Thyroid gland (tissue), 4 donors: ENCODE data around the gene SLC51A. TPM values are rescaled to one million over a fixed set of nuclear protein-coding genes. Genes with fewer than 3 reads are reported as not detected.

Source experiments
- DNase-seq, 2 donors: peaks; one replicate each; pipeline ENCODE4 v3.0.0-alpha.2; 2019
- H3K27ac ChIP-seq, 3 donors: fragments of 200-600 bp; sonication (generic); 1 replicate in 2 of 3; 2 replicates in 1 of 3; pipeline ENCODE4 v1.5.1; 2016 to 2019; ENCODE audit warnings: mild to moderate bottlenecking in 1 of 3, moderate library complexity in 1 of 3
- H3K27me3 ChIP-seq: fragments of 200-600 bp; sonication (generic); one replicate; pipeline ENCODE4 v1.5.1; 2019
- H3K36me3 ChIP-seq, 2 donors: fragments of 200-600 bp; sonication (generic); one replicate each; pipeline ENCODE4 v1.5.1; 2016 to 2019
- H3K4me1 ChIP-seq, 2 donors: fragments of 200-600 bp; sonication (generic); one replicate each; pipeline ENCODE4 v1.5.1; 2017 to 2019
- H3K4me3 ChIP-seq, 3 donors: fragments of 200-600 bp; sonication (generic); replicated peaks in 1 of 3; 1 replicate in 2 of 3; 2 replicates in 1 of 3; pipeline ENCODE4 v1.5.1; 2016; ENCODE audit warnings: mild to moderate bottlenecking in 1 of 3
- H3K9me3 ChIP-seq: fragments of 200-600 bp; sonication (generic); one replicate; pipeline ENCODE4 v1.5.1; 2017
- POLR2A ChIP-seq, 2 donors: fragments of 450-650 bp; IDR thresholded peaks; one replicate each; pipeline ENCODE4 v1.6.1; 2017; ENCODE audit warnings: antibody characterized with exemption in 2 of 2, mild to moderate bottlenecking in 2 of 2, moderate library complexity in 1 of 2
- WGBS, 2 donors: methylation state at CpG; one replicate each; pipeline ENCODE4 v1.1.5; 2017; 5-methylcytosine and 5-hydroxymethylcytosine counted together
- intact Hi-C: fragments of 100-400 bp; cut with DNase I; formaldehyde crosslinking; loops from one replicate; pipeline ENCODE4 v1.15.1; 2023
- total RNA-seq, 4 donors: library from RNA; depleted of rRNA; stranded (reverse); fragments of >200 nt; gene quantifications; one replicate each; pipeline ENCODE4 v1.2.3, GENCODE V29; 2016
- TF ChIP-seq, protein P1 (sequence below), 6 experiments: fragments of 200-600 bp in 3 of 6; fragments of 450-650 bp in 3 of 6; sonication (generic) in 3 of 6; IDR thresholded peaks; one replicate each; pipeline ENCODE4 v1.5.1; 2016 to 2019; ENCODE audit warnings: antibody characterized with exemption in 6 of 6, mild to moderate bottlenecking in 2 of 6, inconsistent platforms in 1 of 6, moderate library complexity in 1 of 6

The SLC51A gene
- total RNA-seq, 4 donors from 2014 or later, result 0.56 to 0.63 TPM; not detected in 2

DNA sequence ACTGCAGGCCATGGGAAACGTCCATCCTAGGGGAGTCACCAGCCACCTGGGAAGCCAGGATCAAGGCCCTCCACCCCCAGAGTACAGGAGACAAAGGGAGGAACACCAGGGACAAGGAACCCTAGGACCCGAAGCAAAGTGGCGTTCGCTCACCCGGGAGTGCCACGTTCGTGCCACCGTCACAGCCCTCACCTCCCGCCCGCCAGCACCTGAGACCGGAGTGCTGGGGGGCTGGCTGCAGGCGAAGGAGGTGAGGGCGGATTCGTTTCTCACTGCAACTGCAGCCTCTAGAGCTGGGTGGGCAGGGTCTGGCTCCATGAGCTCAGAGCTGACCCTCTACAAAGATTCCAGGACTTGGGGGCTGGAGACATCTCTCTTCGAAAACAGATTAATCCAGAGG lies 31.5 kb upstream of the SLC51A start:
- DNase-seq, result no peak
- H3K9me3 ChIP-seq, result no peaks in the 10 kb centered on the region
- no peaks in the 10 kb centered on the region for H3K4me1 ChIP-seq
- H3K27ac ChIP-seq, result no peak overlapping the region
- no peak overlapping the region for H3K4me3 ChIP-seq
- 95 to 99% methylated on average over 12 to 15 of the region's 15 CpGs for WGBS, 2 donors
- H3K36me3 ChIP-seq, result no peaks in the 10 kb centered on the region
- no peaks in the 10 kb centered on the region for H3K27me3 ChIP-seq
- intact Hi-C loops, result no loop called here
- TF ChIP-seq POLR2A (IDR thresholded peaks at IDR 0.05), result no peak
- TF ChIP-seq, protein P1, sequence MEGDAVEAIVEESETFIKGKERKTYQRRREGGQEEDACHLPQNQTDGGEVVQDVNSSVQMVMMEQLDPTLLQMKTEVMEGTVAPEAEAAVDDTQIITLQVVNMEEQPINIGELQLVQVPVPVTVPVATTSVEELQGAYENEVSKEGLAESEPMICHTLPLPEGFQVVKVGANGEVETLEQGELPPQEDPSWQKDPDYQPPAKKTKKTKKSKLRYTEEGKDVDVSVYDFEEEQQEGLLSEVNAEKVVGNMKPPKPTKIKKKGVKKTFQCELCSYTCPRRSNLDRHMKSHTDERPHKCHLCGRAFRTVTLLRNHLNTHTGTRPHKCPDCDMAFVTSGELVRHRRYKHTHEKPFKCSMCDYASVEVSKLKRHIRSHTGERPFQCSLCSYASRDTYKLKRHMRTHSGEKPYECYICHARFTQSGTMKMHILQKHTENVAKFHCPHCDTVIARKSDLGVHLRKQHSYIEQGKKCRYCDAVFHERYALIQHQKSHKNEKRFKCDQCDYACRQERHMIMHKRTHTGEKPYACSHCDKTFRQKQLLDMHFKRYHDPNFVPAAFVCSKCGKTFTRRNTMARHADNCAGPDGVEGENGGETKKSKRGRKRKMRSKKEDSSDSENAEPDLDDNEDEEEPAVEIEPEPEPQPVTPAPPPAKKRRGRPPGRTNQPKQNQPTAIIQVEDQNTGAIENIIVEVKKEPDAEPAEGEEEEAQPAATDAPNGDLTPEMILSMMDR (IDR thresholded peaks at IDR 0.05), result no peak

DNA sequence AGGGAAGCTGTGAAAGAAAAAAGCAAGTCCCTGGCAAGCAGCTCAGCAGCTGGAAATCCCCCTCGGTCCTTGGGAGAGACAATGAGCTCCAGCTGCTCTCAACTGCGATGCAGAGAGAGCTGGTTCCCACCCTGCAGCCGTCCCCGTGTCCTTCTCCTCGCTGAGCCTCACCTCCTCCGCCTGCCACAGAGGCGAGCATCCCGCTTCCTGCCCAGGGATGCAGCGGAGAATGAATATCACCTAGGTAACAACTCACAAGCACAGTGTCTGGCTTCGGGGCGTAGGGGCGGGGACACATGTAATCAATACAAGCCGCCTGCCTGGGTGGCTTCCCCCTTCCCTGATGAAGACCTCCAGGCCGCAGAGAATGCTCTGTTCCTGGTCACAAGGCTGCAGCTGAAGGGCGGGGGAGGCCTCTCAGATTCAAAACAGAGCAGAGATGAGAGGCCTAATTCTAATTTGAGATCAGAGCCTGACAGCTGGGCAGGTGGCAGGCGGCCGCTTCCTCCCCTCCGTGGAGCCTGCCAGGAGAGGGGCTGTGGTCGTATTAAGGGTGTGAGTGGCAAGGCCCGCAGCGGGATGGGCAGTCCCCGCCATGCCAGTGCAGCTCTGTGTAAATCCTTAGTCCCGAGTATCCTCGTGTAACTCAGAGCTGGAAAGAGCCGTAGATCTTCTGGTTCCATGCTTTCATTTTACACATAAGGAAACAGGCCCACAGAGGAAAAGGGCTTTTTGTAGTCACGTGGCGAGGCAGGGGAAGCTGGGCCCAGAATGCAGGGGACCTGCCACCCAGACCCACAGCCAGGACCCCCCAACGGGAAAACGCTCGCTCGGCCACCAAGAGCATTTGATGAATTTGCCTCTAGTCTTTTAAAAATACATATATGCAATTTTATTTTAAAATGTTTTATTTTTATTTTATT lies 29.4 kb upstream of the SLC51A start:
- Histone ChIP-seq H3K36me3 (no peaks in the 10 kb centered on the region), H3K9me3 (no peaks in the 10 kb centered on the region), H3K4me3 (no peak overlapping the region), H3K4me1 (no peaks in the 10 kb centered on the region), H3K27ac (no peak overlapping the region), H3K27me3 (no peaks in the 10 kb centered on the region)
- 52 to 53% methylated on average over 28 to 31 of the region's 31 CpGs for WGBS, 2 donors
- TF ChIP-seq, protein P1 (IDR thresholded peaks at IDR 0.05), result no peak
- no peak for TF ChIP-seq POLR2A (IDR thresholded peaks at IDR 0.05)
- DNase-seq, result no peak
- intact Hi-C loops, result no loop called here

- H3K9me3 ChIP-seq, result no peaks in the 10 kb centered on the region
- H3K27me3 ChIP-seq, result no peaks in the 10 kb centered on the region
- H3K4me3 ChIP-seq, result no peak overlapping the region
- H3K36me3 ChIP-seq, result no peaks in the 10 kb centered on the region
- TF ChIP-seq, protein P1 (IDR thresholded peaks at IDR 0.05), result no peak
- no peak for TF ChIP-seq POLR2A (IDR thresholded peaks at IDR 0.05)
- DNase-seq, result no peak
- intact Hi-C loops, result no loop called here
- H3K4me1 ChIP-seq, result no peaks in the 10 kb centered on the region
- no peak overlapping the region for H3K27ac ChIP-seq
- WGBS, 2 donors, result 78 to 82% methylated on average over 15 to 16 of the region's 16 CpGs
Observed at GRCh38 chr3:196189566-196190347, 26.6 kb upstream of the SLC51A start.

GRCh38 chr3:196192036-196192523 lies 24.3 kb upstream of the SLC51A start:
- H3K36me3 ChIP-seq, result no peaks in the 10 kb centered on the region
- no peak overlapping the region for H3K4me3 ChIP-seq
- no peak overlapping the region for H3K27ac ChIP-seq
- H3K27me3 ChIP-seq, result no peaks in the 10 kb centered on the region
- WGBS, 2 donors, result 74 to 80% methylated on average over 8 to 11 of the region's 11 CpGs
- H3K9me3 ChIP-seq, result no peaks in the 10 kb centered on the region
- TF ChIP-seq POLR2A (IDR thresholded peaks at IDR 0.05), result no peak
- TF ChIP-seq, protein P1 (IDR thresholded peaks at IDR 0.05), result no peak
- intact Hi-C loops, result no loop called here
- H3K4me1 ChIP-seq, result no peaks in the 10 kb centered on the region
- DNase-seq, result no peak
